Gastroesophageal sphincter (tissue), 3 donors: Measurements from ENCODE around the gene PHF2.
A peak's percentile ranks its signal among the peaks of the same experiment; 100 is the strongest.

Source experiments
- EP300 ChIP-seq: sonication (generic); formaldehyde crosslinking; IDR thresholded peaks from one replicate; pipeline ENCODE4 v1.6.1; 2017; ENCODE audit warnings: antibody characterized with exemption, mild to moderate bottlenecking
- POLR2A ChIP-seq, 2 donors: fragments of 450-650 bp; IDR thresholded peaks; one replicate each; pipeline ENCODE4 v1.6.1; 2017; ENCODE audit warnings: antibody characterized with exemption in 2 of 2, mild to moderate bottlenecking in 2 of 2, moderate library complexity in 1 of 2
- POLR2AphosphoS5 ChIP-seq: sonication (generic); formaldehyde crosslinking; IDR thresholded peaks from one replicate; pipeline ENCODE4 v1.6.1; 2017; ENCODE audit warnings: antibody characterized with exemption
- TF ChIP-seq, protein P1 (sequence below), 4 experiments: fragments of 200-600 bp in 2 of 4; fragments of 450-650 bp in 2 of 4; sonication (generic) in 1 of 4; IDR thresholded peaks; one replicate each; pipeline ENCODE4 v1.5.1; 2017 to 2019; ENCODE audit warnings: antibody characterized with exemption in 4 of 4, mild to moderate bottlenecking in 2 of 4, moderate library complexity in 2 of 4

DNA sequence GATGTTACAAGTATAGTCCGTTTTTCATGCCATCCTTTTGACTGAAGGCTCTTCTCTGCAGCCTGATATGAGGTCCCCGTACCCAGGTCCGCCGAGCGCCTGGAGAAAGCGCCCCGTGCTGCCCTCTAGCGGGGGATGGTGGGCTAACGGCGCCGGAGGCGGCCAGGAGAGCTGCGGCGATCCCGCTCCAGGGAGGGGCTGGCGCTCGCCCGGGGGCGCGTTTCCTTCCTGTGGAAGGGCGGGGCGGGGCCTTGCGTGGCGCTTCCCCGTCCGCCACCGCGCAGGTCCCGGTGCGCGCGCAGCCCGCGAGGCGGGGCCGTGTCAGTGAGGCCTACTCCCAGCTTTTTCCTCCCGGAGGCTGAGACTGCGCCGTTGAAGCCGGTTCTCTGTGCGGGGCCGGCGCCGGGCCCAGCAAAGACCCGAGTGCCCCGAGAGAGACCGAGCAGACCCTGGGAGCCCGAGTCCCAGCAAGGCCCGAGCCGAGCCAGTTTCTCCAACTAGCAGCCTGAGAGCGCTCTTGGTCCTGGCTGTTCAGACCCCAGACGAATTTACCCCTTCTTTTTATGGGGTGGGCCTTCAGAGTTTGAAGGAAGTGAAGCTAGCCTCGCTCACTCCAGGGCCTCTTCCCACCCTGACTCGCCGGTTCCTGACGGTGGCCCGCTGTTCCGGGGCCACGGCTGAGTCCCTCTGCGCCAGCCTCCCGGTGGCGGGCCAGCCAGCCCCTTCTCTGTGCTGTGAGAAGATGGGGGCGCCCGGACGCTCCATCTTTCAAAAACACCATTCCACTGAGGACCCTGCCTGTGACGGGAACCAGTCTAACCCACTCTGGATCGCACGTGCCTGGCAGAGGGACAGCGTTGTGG, 9.7 kb upstream of the PHF2 start:
- peak; percentile 90 to 92 for TF ChIP-seq POLR2A (IDR thresholded peaks at IDR 0.05)
- no peak for TF ChIP-seq EP300
- TF ChIP-seq, protein P1, sequence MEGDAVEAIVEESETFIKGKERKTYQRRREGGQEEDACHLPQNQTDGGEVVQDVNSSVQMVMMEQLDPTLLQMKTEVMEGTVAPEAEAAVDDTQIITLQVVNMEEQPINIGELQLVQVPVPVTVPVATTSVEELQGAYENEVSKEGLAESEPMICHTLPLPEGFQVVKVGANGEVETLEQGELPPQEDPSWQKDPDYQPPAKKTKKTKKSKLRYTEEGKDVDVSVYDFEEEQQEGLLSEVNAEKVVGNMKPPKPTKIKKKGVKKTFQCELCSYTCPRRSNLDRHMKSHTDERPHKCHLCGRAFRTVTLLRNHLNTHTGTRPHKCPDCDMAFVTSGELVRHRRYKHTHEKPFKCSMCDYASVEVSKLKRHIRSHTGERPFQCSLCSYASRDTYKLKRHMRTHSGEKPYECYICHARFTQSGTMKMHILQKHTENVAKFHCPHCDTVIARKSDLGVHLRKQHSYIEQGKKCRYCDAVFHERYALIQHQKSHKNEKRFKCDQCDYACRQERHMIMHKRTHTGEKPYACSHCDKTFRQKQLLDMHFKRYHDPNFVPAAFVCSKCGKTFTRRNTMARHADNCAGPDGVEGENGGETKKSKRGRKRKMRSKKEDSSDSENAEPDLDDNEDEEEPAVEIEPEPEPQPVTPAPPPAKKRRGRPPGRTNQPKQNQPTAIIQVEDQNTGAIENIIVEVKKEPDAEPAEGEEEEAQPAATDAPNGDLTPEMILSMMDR (IDR thresholded peaks at IDR 0.05): peak in 3 of 4 experiments; percentile 88 to 97 (median 89)
- TF ChIP-seq POLR2AphosphoS5: peak; percentile 90
